H7 (cell line): ENCODE data around the gene TRMT112. TPM values are rescaled to one million over a fixed set of nuclear protein-coding genes. Genes with fewer than 3 reads are reported as not detected.

ENCODE experiments used
- DNase-seq: peaks from one replicate; pipeline ENCODE4 v3.0.0; 2012
- H3K27me3 ChIP-seq: 2 replicates; pipeline ENCODE4 v1.6.0; 2011; ENCODE audit warnings: mild to moderate bottlenecking, low read length; ENCODE audit not compliant: control insufficient read depth, insufficient read depth
- H3K36me3 ChIP-seq: replicated peaks from 2 replicates; pipeline ENCODE4 v1.5.1; 2011; ENCODE audit warnings: low read length; ENCODE audit not compliant: control insufficient read depth, insufficient read depth
- H3K4me3 ChIP-seq: 2 replicates; pipeline ENCODE4 v1.5.1; 2011; ENCODE audit warnings: low read depth, mild to moderate bottlenecking, control low read depth, low read length, moderate library complexity; ENCODE audit not compliant: insufficient read depth
- total RNA-seq: library from RNA; depleted of rRNA; stranded (reverse); fragments of >200 nt; shearing (Covaris generic); gene quantifications from 2 replicates; pipeline ENCODE4 v1.2.3, GENCODE V29; 2014

Gene TRMT112
- total RNA-seq, 1 experiment from 2014 or later: 314 TPM

GRCh38 chr11:64355078-64355940 is 38.0 kb upstream of the TRMT112 start:
- DNase-seq: peak; percentile 97
- Histone ChIP-seq H3K36me3 (no peaks in the 10 kb centered on the region), H3K4me3 (no peak overlapping the region), H3K27me3 (no peaks in the 10 kb centered on the region)

- H3K4me3 ChIP-seq: no peak overlapping the region
- no peaks in the 10 kb centered on the region for H3K36me3 ChIP-seq
- no peaks in the 10 kb centered on the region for H3K27me3 ChIP-seq
- peak; percentile 73 for DNase-seq
These were observed 36.6 kb upstream of the TRMT112 start for GRCh38 chr11:64353715-64354506.

GRCh38 chr11:64352995-64353714 is 35.8 kb upstream of the TRMT112 start:
- Histone ChIP-seq H3K4me3 (no peak overlapping the region), H3K36me3 (no peaks in the 10 kb centered on the region), H3K27me3 (no peaks in the 10 kb centered on the region)
- DNase-seq: peak; percentile 60

GRCh38 chr11:64352099-64352994 is 35.0 kb upstream of the TRMT112 start:
- Histone ChIP-seq H3K36me3 (no peaks in the 10 kb centered on the region), H3K4me3 (no peak overlapping the region), H3K27me3 (no peaks in the 10 kb centered on the region)
- DNase-seq: peak; percentile 55

- no peak overlapping the region for H3K4me3 ChIP-seq
- DNase-seq: peak; percentile 63
- H3K27me3 ChIP-seq: no peaks in the 10 kb centered on the region
- no peaks in the 10 kb centered on the region for H3K36me3 ChIP-seq
These were observed 33.8 kb upstream of the TRMT112 start for GRCh38 chr11:64351136-64351631.

DNA sequence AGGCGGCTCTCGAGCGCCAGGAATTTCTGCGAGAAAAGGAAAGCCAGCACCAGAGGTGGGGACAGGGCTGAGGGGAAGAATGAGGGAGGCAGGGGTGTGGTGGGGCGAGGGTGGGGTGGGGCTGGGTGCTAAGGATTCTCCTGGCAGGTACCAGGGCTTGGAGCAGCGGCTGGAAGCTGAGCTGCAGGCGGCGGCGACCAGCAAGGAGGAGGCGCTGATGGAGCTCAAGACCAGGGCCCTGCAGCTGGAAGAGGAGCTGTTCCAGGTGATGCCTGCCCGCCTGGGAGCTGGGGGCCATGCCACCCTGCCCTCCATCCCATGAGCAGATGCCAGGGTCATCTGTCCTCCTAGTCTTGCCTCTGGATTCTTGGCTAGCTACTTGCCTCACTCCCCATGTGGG is 32.0 kb upstream of the TRMT112 start:
- Histone ChIP-seq H3K4me3 (no peak overlapping the region), H3K36me3 (no peaks in the 10 kb centered on the region), H3K27me3 (no peaks in the 10 kb centered on the region)
- DNase-seq: peak; percentile 47

DNA sequence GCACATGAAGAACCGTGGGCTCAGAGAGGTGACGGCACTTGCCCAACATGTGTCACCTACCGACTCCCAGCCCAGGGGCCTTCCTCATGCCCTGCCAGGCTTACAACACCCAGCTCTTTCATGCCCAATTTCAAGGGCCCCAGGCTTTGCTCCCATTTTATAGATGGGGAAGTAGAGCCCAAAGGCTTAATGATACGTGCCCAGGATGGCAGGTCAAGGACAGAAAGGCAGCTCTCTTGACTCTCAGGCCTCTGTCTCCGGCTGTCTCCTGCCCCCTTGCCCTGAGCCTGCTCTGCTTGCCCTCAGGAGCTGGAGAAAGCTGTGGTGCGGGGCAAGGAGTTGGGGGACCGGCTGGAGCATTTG is 31.6 kb upstream of the TRMT112 start:
- Histone ChIP-seq H3K4me3 (no peak overlapping the region), H3K36me3 (no peaks in the 10 kb centered on the region), H3K27me3 (no peaks in the 10 kb centered on the region)
- DNase-seq: no peak

- Histone ChIP-seq H3K36me3 (no peaks in the 10 kb centered on the region), H3K27me3 (no peaks in the 10 kb centered on the region), H3K4me3 (no peak overlapping the region)
- peak; percentile 79 for DNase-seq
These were observed 31.1 kb upstream of the TRMT112 start for GRCh38 chr11:64348383-64349024.

DNA sequence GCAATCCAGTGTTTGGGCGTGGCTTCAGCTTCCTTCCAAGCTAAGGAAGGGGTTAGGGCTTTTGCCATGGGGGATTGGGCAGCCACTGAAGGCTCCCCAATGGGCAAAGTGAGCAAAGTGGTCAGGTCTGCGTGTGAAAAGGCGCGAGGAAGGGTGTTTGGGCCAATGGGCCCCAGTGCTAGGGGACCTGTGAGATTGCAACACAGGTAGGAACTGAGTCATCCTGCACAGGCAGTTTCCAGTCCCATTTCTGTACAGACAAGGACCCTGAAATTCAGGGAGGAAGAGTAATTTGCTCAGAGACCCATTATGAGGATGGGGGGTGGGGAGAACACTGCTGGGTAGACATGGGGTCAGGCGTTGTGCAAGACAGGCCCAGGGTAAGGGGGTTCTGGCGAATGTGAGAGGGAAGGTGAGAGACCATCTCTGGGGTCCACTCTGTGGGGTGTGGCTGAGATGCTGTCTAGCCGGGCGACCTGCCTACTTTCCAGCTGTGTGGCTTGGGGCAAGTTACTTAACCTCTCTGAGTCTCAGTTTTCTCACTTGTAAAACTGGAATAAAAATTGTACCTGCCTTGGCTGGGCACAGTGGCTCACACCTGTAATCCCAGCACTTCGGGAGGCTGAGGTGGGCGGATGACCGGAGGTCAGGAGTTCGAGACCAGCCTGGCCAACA is 30.0 kb upstream of the TRMT112 start:
- DNase-seq: no peak
- Histone ChIP-seq H3K36me3 (no peaks in the 10 kb centered on the region), H3K4me3 (no peak overlapping the region), H3K27me3 (no peaks in the 10 kb centered on the region)

DNA sequence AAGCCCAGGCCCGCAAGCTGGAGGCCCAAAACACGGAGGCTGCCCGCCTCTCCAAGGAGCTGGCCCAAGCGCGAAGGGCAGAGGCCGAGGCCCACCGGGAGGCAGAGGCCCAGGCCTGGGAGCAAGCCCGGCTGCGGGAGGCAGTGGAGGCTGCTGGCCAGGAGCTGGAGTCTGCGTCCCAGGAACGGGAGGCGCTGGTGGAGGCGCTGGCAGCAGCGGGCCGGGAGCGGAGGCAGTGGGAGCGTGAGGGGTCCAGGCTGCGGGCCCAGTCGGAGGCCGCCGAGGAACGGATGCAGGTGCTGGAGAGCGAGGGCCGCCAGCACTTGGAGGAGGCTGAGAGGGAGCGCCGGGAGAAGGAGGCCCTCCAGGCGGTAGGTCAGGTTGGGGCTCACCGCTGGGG is 27.4 kb upstream of the TRMT112 start:
- DNase-seq: no peak
- Histone ChIP-seq H3K36me3 (no peaks in the 10 kb centered on the region), H3K4me3 (no peak overlapping the region), H3K27me3 (no peaks in the 10 kb centered on the region; the same call in 1 of the 2 replicates)

DNA sequence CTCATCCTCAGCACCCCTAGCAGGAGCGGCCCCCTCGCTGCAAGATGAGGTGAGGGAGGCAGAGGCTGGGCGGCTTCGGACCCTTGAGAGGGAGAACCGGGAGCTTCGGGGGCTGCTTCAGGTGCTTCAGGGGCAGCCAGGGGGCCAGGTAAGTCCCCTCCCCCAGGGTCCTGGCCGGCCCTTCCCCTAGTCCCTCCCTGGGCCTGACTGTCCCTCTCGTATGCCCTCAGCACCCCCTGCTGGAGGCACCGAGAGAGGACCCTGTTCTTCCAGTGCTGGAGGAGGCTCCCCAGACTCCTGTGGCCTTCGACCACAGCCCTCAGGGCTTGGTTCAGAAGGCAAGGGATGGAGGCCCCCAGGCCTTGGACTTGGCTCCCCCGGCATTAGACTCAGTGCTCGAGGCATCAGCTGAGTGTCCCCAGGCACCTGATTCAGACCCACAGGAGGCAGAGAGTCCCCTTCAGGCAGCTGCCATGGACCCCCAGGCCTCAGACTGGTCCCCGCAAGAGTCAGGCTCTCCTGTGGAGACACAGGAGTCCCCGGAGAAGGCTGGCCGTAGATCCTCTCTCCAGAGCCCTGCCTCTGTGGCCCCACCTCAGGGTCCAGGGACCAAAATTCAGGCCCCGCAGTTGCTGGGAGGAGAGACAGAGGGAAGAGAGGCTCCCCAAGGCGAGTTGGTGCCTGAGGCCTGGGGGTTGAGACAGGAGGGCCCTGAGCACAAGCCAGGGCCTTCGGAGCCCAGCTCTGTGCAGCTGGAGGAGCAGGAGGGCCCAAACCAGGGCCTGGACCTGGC is 26.6 kb upstream of the TRMT112 start:
- H3K36me3 ChIP-seq: no peaks in the 10 kb centered on the region
- no peak overlapping the region for H3K4me3 ChIP-seq
- peak; percentile 86 for DNase-seq
- no peaks in the 10 kb centered on the region; the same call in 1 of the 2 replicates for H3K27me3 ChIP-seq
